GM12878 (cell line): Measurements from ENCODE around the gene CBFB. TPM values are rescaled to one million over a fixed set of nuclear protein-coding genes. Genes with fewer than 3 reads are reported as not detected.

Experiments
- BACH1 ChIP-seq: fragments of 450-650 bp; IDR thresholded peaks from 2 replicates; pipeline ENCODE4 v1.6.1; 2017; ENCODE audit warnings: mild to moderate bottlenecking, borderline replicate concordance
- BRCA1 ChIP-seq: IDR thresholded peaks from 2 replicates; pipeline ENCODE4 v1.6.1; 2011; ENCODE audit warnings: low read depth, low read length, improper control_type of control experiment
- CTCF ChIP-seq, 3 experiments: IDR thresholded peaks in 2 of 3; conservative IDR thresholded peaks in 1 of 3; 2 replicates each; pipeline ENCODE4 v1.5.1; 2011; ENCODE audit warnings: low read depth in 3 of 3, low read length in 3 of 3, mild to moderate bottlenecking in 3 of 3, control low read depth in 2 of 3, moderate library complexity in 2 of 3, inconsistent platforms in 1 of 3, mixed read lengths in 1 of 3; ENCODE audit not compliant: control insufficient read depth in 2 of 3, insufficient read depth in 1 of 3; ENCODE audit errors: extremely low read depth in 1 of 3
- DPF2 ChIP-seq: fragments of 450-650 bp; IDR thresholded peaks from 2 replicates; pipeline ENCODE4 v1.6.1; 2017; ENCODE audit warnings: mild to moderate bottlenecking
- FOXK2 ChIP-seq: fragments of 450-650 bp; IDR thresholded peaks from 2 replicates; pipeline ENCODE4 v1.6.1; 2017; ENCODE audit warnings: mild to moderate bottlenecking, moderate library complexity
- GABPA ChIP-seq: IDR thresholded peaks from 2 replicates; pipeline ENCODE4 v1.6.1; 2014; ENCODE audit warnings: antibody characterized with exemption, low read depth, mild to moderate bottlenecking, inconsistent platforms
- HDAC6 ChIP-seq: fragments of 200-600 bp; sonication (generic); IDR thresholded peaks from one replicate; pipeline ENCODE4 v1.8.0; 2017; ENCODE audit warnings: antibody characterized with exemption; ENCODE audit not compliant: unreplicated experiment
- JUND ChIP-seq: IDR thresholded peaks from 2 replicates; pipeline ENCODE4 v1.6.1; 2012; ENCODE audit warnings: low read depth, mild to moderate bottlenecking, low read length, improper control_type of control experiment, moderate library complexity
- KLF5 ChIP-seq: fragments of 450-650 bp; IDR thresholded peaks from 2 replicates; pipeline ENCODE4 v1.6.1; 2014; ENCODE audit warnings: mild to moderate bottlenecking; ENCODE audit not compliant: partially characterized antibody
- LARP7 ChIP-seq: fragments of 450-650 bp; IDR thresholded peaks from 2 replicates; pipeline ENCODE4 v1.6.1; 2017; ENCODE audit warnings: mild to moderate bottlenecking
- MEF2A ChIP-seq: IDR thresholded peaks from 2 replicates; pipeline ENCODE4 v1.6.1; 2011; ENCODE audit warnings: low read depth, mild to moderate bottlenecking, low read length, moderate library complexity; ENCODE audit not compliant: insufficient read depth
- MTA2 ChIP-seq: fragments of 450-650 bp; IDR thresholded peaks from 2 replicates; pipeline ENCODE4 v1.6.1; 2016; ENCODE audit warnings: low read depth, mild to moderate bottlenecking, moderate library complexity
- MTA3 ChIP-seq: IDR thresholded peaks from 2 replicates; pipeline ENCODE4 v1.6.1; 2012; ENCODE audit warnings: low read length, inconsistent platforms, borderline replicate concordance
- NR2F1 ChIP-seq: fragments of 450-650 bp; conservative IDR thresholded peaks from 2 replicates; pipeline ENCODE4 v1.6.1; 2017; ENCODE audit warnings: mild to moderate bottlenecking
- PAX5 ChIP-seq: IDR thresholded peaks from 2 replicates; pipeline ENCODE4 v1.6.1; 2011; ENCODE audit warnings: low read depth, low read length, borderline replicate concordance
- RAD21 ChIP-seq: IDR thresholded peaks from 2 replicates; pipeline ENCODE4 v1.6.1; 2011; ENCODE audit warnings: mild to moderate bottlenecking, low read depth, low read length, moderate library complexity; ENCODE audit not compliant: insufficient read depth
- RBBP5 ChIP-seq: fragments of 200-600 bp; sonication (generic); conservative IDR thresholded peaks from 2 replicates; pipeline ENCODE4 v1.6.1; 2016
- RFX5 ChIP-seq: IDR thresholded peaks from 2 replicates; pipeline ENCODE4 v1.6.1; 2011; ENCODE audit warnings: low read depth, low read length, improper control_type of control experiment
- SUPT20H ChIP-seq: IDR thresholded peaks from 2 replicates; pipeline ENCODE4 v1.6.1; 2011; ENCODE audit warnings: low read depth, mild to moderate bottlenecking, low read length, moderate library complexity, borderline replicate concordance; ENCODE audit not compliant: control insufficient read depth
- TAF1 ChIP-seq: IDR thresholded peaks from 2 replicates; pipeline ENCODE4 v1.6.1; 2011; ENCODE audit warnings: mild to moderate bottlenecking, low read depth, low read length, borderline replicate concordance
- ZNF24 ChIP-seq: fragments of 450-650 bp; IDR thresholded peaks from 2 replicates; pipeline ENCODE4 v1.6.1; 2017; ENCODE audit warnings: antibody characterized with exemption, mild to moderate bottlenecking
- polyA plus RNA-seq, 11 experiments: library from polyadenylated mRNA; depleted of rRNA in 4 of 11; unstranded in 6 of 11; stranded (reverse) in 5 of 11; fragments of >200 nt; fragmentation: Nextera tagmentation in 4 of 11; fragmentation: Illumina TruSeq in 1 of 11; extraction: Ambion mirVana in 4 of 11; extraction: Trizol in 1 of 11; gene quantifications; 1 replicate in 1 of 11; 2 replicates in 10 of 11; pipeline versions ENCODE4 v1.2.1 to v1.2.3, GENCODE V29; 2011 to 2016; ENCODE audit warnings: inconsistent platforms in 2 of 11, missing spikeins in 2 of 11, low read depth in 1 of 11
- total RNA-seq, 4 experiments: library from RNA; depleted of rRNA in 3 of 4; stranded (reverse); fragments of >200 nt in 3 of 4; fragmentation: Illumina TruSeq in 1 of 4; extraction: Trizol in 1 of 4; gene quantifications; 2 replicates each; pipeline versions ENCODE4 v1.2.1 to v1.2.3, GENCODE V29; 2013 to 2021
- TF ChIP-seq, protein P1 (sequence below): fragments of 450-650 bp; conservative IDR thresholded peaks from 2 replicates; pipeline ENCODE4 v1.6.1; 2017; ENCODE audit warnings: mild to moderate bottlenecking, moderate library complexity

CBFB gene
- total and polyA plus RNA-seq, 10 of the 15 experiments (the other 5 are each of a cell fraction or from before 2014, with no cell fraction given): 25.3 to 83.8 (median 65.7) TPM

GRCh38 chr16:67013823-67014633 lies 14.9 kb upstream of the CBFB start (continued):
- TF ChIP-seq RBBP5: no peak
- no peak for TF ChIP-seq MEF2A
- no peak for TF ChIP-seq BRCA1
- peak; percentile 82 for TF ChIP-seq LARP7
- no peak for TF ChIP-seq SUPT20H
- no peak for TF ChIP-seq GABPA
- TF ChIP-seq TAF1: no peak
- TF ChIP-seq HDAC6: no peak
- TF ChIP-seq ZNF24: 0 out of 2 replicates have a peak, but pooled peaks have one; percentile 41
- TF ChIP-seq PAX5: no peak
- TF ChIP-seq, protein P1, sequence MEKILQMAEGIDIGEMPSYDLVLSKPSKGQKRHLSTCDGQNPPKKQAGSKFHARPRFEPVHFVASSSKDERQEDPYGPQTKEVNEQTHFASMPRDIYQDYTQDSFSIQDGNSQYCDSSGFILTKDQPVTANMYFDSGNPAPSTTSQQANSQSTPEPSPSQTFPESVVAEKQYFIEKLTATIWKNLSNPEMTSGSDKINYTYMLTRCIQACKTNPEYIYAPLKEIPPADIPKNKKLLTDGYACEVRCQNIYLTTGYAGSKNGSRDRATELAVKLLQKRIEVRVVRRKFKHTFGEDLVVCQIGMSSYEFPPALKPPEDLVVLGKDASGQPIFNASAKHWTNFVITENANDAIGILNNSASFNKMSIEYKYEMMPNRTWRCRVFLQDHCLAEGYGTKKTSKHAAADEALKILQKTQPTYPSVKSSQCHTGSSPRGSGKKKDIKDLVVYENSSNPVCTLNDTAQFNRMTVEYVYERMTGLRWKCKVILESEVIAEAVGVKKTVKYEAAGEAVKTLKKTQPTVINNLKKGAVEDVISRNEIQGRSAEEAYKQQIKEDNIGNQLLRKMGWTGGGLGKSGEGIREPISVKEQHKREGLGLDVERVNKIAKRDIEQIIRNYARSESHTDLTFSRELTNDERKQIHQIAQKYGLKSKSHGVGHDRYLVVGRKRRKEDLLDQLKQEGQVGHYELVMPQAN: 0 out of 2 replicates have a peak, but pooled peaks have one; percentile 32
- peak; percentile 72; the same call in 1 of the 2 replicates for TF ChIP-seq BACH1
- TF ChIP-seq RAD21: 0 out of 2 replicates have a peak, but pooled peaks have one; percentile 7
- no peak for TF ChIP-seq MTA3
- no peak for TF ChIP-seq RFX5
- no peak for TF ChIP-seq MTA2
- no peak for TF ChIP-seq KLF5
- TF ChIP-seq JUND: no peak
- TF ChIP-seq DPF2: peak; percentile 87; the same call in 1 of the 2 replicates
- TF ChIP-seq NR2F1: peak; percentile 43
- peak; percentile 2 to 29 (median 28); a peak in 3 of 6 replicates for TF ChIP-seq CTCF (IDR thresholded peaks at IDR 0.05 in 2 of 3, conservative IDR thresholded peaks at IDR 0.05 in 1 of 3; ENCODE audit: control insufficient read depth in 2 of 3, extremely low read depth in 1 of 3, insufficient read depth in 1 of 3, low read depth in 3 of 3, low read length in 3 of 3)
- TF ChIP-seq FOXK2: no peak
